BE2C (cell line): ENCODE results near the gene SERINC4. TPM values are rescaled to one million over a fixed set of nuclear protein-coding genes. Genes with fewer than 3 reads are reported as not detected.
A peak's percentile ranks its signal among the peaks of the same experiment; 100 is the strongest.
"Not testable (repeated sequence)": the region's sequence is repeated elsewhere in the genome, so short reads cannot be mapped to it uniquely, and the experiment has no call there.

ENCODE experiments used
- DNase-seq: peaks from one replicate; pipeline ENCODE4 v3.0.0-alpha.2; 2020
- H3K27me3 ChIP-seq: fragments of 250-450 bp; sonication (Bioruptor Pico); 2 replicates; pipeline ENCODE4 v1.5.1; 2020; ENCODE audit warnings: mild to moderate bottlenecking
- H3K36me3 ChIP-seq: fragments of 250-450 bp; sonication (Bioruptor Pico); 2 replicates; pipeline ENCODE4 v1.5.1; 2020; ENCODE audit warnings: mild to moderate bottlenecking
- H3K4me1 ChIP-seq: fragments of 250-450 bp; sonication (Bioruptor Pico); 2 replicates; pipeline ENCODE4 v1.5.1; 2020
- H3K4me3 ChIP-seq: 2 replicates; pipeline ENCODE4 v1.5.1; 2011; ENCODE audit warnings: low read depth, low read length
- H3K9me3 ChIP-seq: fragments of 250-450 bp; sonication (Bioruptor Pico); 2 replicates; pipeline ENCODE4 v1.5.1; 2020
- polyA plus RNA-seq: library from polyadenylated mRNA; unstranded; fragments of >200 nt; gene quantifications from one replicate; pipeline ENCODE4 v1.2.1, GENCODE V29; 2012; ENCODE audit warnings: low read depth, missing spikeins; ENCODE audit not compliant: insufficient read length, insufficient read depth
- TF ChIP-seq, protein P1 (sequence below): IDR thresholded peaks from 2 replicates; pipeline ENCODE4 v1.5.1; 2012; ENCODE audit warnings: mild to moderate bottlenecking, low read depth, low read length

SERINC4 gene
- polyA plus RNA-seq, result 0.62 TPM

DNA sequence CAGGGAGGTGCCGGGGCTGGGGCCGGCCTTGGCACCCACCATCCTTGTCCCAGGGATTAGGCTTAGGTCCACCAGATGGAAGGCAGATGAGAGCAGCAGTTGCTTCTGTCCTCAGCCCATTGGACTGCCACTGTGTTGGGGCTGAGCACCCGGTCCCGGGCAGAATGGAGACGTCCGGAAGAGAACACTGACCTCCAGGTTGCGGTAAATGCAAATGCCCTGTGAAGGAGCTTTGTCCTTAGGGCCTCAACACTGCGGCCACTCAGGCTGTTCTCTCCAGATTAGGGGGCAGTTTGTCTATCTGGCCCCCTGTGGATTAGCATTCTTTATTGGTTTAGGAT lies at the start of gene SERINC4:
SERINC4 (minus strand) TSS at position 276 of the 341 bp plus-strand sequence; CDS start at position 42, 234 bp downstream.
- Histone ChIP-seq H3K4me3 (peak within 1 kb of the TSS; percentile 99), H3K36me3 (peaks cover 70% of the 10 kb centered on the region), H3K9me3 (no peaks in the 10 kb centered on the region), H3K27me3 (no peaks in the 10 kb centered on the region), H3K4me1 (peaks cover 7% of the 10 kb centered on the region)
- DNase-seq, result no peak
- TF ChIP-seq, protein P1, sequence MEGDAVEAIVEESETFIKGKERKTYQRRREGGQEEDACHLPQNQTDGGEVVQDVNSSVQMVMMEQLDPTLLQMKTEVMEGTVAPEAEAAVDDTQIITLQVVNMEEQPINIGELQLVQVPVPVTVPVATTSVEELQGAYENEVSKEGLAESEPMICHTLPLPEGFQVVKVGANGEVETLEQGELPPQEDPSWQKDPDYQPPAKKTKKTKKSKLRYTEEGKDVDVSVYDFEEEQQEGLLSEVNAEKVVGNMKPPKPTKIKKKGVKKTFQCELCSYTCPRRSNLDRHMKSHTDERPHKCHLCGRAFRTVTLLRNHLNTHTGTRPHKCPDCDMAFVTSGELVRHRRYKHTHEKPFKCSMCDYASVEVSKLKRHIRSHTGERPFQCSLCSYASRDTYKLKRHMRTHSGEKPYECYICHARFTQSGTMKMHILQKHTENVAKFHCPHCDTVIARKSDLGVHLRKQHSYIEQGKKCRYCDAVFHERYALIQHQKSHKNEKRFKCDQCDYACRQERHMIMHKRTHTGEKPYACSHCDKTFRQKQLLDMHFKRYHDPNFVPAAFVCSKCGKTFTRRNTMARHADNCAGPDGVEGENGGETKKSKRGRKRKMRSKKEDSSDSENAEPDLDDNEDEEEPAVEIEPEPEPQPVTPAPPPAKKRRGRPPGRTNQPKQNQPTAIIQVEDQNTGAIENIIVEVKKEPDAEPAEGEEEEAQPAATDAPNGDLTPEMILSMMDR, result no peak

DNA sequence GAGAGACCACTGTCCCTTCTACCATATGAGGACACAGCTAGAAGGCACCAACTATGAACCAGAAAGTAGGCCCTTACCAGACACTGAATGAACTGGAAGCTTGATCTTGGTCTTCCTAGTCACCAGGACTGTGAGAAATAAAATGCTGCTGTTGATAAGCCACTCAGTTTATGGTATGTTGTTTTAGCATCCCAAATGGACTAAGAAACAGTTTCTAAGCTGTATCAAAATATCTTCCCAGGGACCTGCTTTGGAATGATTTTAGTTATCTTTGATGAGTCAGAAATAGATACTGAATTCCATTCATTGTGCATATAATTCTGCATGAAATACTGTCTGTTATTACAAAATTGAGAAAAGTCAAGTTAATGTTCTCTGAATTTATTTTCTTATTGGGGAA lies 45.4 kb upstream of the SERINC4 start:
- Histone ChIP-seq H3K4me3 (no peak overlapping the region), H3K4me1 (no peaks in the 10 kb centered on the region), H3K36me3 (peaks cover 53% of the 10 kb centered on the region), H3K9me3 (no peaks in the 10 kb centered on the region), H3K27me3 (no peaks in the 10 kb centered on the region)
- TF ChIP-seq, protein P1, result no peak
- no peak for DNase-seq

GRCh38 chr15:43832485-43832884 lies 32.5 kb upstream of the SERINC4 start:
- DNase-seq, H3K4me1 ChIP-seq, H3K27me3 ChIP-seq, H3K9me3 ChIP-seq, H3K4me3 ChIP-seq: not testable (repeated sequence)
- H3K36me3 ChIP-seq, result peaks cover 19% of the 10 kb centered on the region

- peaks cover 15% of the 10 kb centered on the region; the same call in 1 of the 2 replicates for H3K36me3 ChIP-seq
- H3K4me1 ChIP-seq, result not testable (repeated sequence)
Measured at GRCh38 chr15:43831519-43832052, 31.6 kb upstream of the SERINC4 start.

GRCh38 chr15:43830691-43831275 lies 30.8 kb upstream of the SERINC4 start:
- not testable (repeated sequence) for H3K4me1 ChIP-seq, H3K4me3 ChIP-seq, DNase-seq, H3K27me3 ChIP-seq, H3K36me3 ChIP-seq, H3K9me3 ChIP-seq

More at GRCh38 chr15:43831519-43832052, 31.6 kb upstream of the SERINC4 start:
- H3K27me3 ChIP-seq, DNase-seq, H3K9me3 ChIP-seq, H3K4me3 ChIP-seq: not testable (repeated sequence)

- not testable (repeated sequence) for H3K4me3 ChIP-seq, H3K36me3 ChIP-seq, H3K27me3 ChIP-seq, H3K9me3 ChIP-seq, H3K4me1 ChIP-seq, DNase-seq
Measured at GRCh38 chr15:43829951-43830540, 30.0 kb upstream of the SERINC4 start.

DNA sequence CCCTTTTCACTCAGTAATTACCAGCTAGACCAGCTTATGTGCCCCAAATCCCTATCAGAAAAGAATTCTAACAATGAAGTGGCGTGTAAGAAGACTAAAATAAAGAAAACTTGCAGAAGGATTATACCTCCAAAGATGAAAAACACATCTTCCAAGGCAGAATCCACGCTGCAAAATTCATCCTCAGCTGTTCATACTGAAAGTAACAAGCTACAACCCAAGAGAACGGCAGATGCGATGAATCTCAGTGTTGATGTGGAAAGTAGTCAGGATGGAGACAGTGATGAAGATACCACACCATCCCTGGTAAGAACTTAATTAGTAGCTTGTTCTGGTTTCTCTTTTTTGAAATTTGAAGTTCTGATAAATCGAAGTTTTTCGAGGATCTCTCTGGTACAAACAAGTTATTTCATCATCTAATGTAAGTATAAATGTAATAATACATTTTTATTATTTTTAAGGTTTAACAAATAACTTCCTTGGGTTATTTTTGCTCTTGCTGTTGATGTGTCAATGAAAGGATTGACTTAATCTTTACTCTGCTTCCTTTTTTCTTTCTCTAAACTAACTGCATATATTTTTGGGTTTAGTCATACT lies 28.1 kb upstream of the SERINC4 start:
- H3K27me3 ChIP-seq, result no peaks in the 10 kb centered on the region
- H3K4me3 ChIP-seq, result peak overlapping the region; percentile 77
- H3K4me1 ChIP-seq, result no peaks in the 10 kb centered on the region; the same call in 1 of the 2 replicates
- H3K9me3 ChIP-seq, result no peaks in the 10 kb centered on the region
- TF ChIP-seq, protein P1, result no peak
- H3K36me3 ChIP-seq, result no peaks in the 10 kb centered on the region
- no peak for DNase-seq
